ENCODE measurements around the gene PNPLA5. TPM values are rescaled to one million over a fixed set of nuclear protein-coding genes. Genes with fewer than 3 reads are reported as not detected.

The PNPLA5 gene
- total RNA-seq, 4 donors from 2014 or later = not detected

- no peak for DNase-seq
- intact Hi-C loops (cut with DNase I; ENCODE audit: low total_unique reads) = no loop called here
- Histone ChIP-seq H3K4me3 (no peak overlapping the region), H3K36me3 (no peaks in the 10 kb centered on the region), H3K27ac (no peak overlapping the region), H3K4me1 (no peaks in the 10 kb centered on the region), H3K9me3 (no peaks in the 10 kb centered on the region), H3K27me3 (peaks cover 0 to 4% of the 10 kb centered on the region in 2 donors)
- TF ChIP-seq POLR2A (IDR thresholded peaks at IDR 0.05) (no peak), CTCF (IDR thresholded peaks at IDR 0.05) (no peak)
These were observed 32.6 kb downstream of the PNPLA5 start for GRCh38 chr22:43859176-43859575.

GRCh38 chr22:43858156-43858895, 33.5 kb downstream of the PNPLA5 start:
- H3K27me3 ChIP-seq = peaks cover 0 to 4% of the 10 kb centered on the region in 2 donors
- intact Hi-C loops (cut with DNase I; ENCODE audit: low total_unique reads) = no loop called here

GRCh38 chr22:43857367-43857766, 34.4 kb downstream of the PNPLA5 start:
- no peak for TF ChIP-seq CTCF (IDR thresholded peaks at IDR 0.05)
- no peak for TF ChIP-seq POLR2A (IDR thresholded peaks at IDR 0.05)
- Histone ChIP-seq H3K4me1 (no peaks in the 10 kb centered on the region), H3K27ac (no peak overlapping the region), H3K9me3 (no peaks in the 10 kb centered on the region), H3K4me3 (no peak overlapping the region), H3K27me3 (no peaks in the 10 kb centered on the region), H3K36me3 (no peaks in the 10 kb centered on the region)
- intact Hi-C loops (cut with DNase I; ENCODE audit: low total_unique reads) = no loop called here
- no peak for DNase-seq

More at GRCh38 chr22:43858156-43858895, 33.5 kb downstream of the PNPLA5 start:
- no peak for DNase-seq
- TF ChIP-seq POLR2A (IDR thresholded peaks at IDR 0.05) = no peak
- no peak for TF ChIP-seq CTCF (IDR thresholded peaks at IDR 0.05)
- Histone ChIP-seq H3K4me3 (no peak overlapping the region), H3K36me3 (no peaks in the 10 kb centered on the region), H3K9me3 (no peaks in the 10 kb centered on the region), H3K4me1 (no peaks in the 10 kb centered on the region), H3K27ac (no peak overlapping the region)

- Histone ChIP-seq H3K36me3 (no peaks in the 10 kb centered on the region), H3K4me3 (no peak overlapping the region), H3K27ac (no peak overlapping the region), H3K9me3 (no peaks in the 10 kb centered on the region), H3K27me3 (no peaks in the 10 kb centered on the region), H3K4me1 (no peaks in the 10 kb centered on the region)
- TF ChIP-seq CTCF (IDR thresholded peaks at IDR 0.05) = no peak
- no peak for TF ChIP-seq POLR2A (IDR thresholded peaks at IDR 0.05)
- intact Hi-C loops (cut with DNase I; ENCODE audit: low total_unique reads) = no loop called here
- DNase-seq = no peak
These were observed 36.4 kb downstream of the PNPLA5 start for GRCh38 chr22:43855431-43855830.

GRCh38 chr22:43854786-43855271, 37.0 kb downstream of the PNPLA5 start:
- H3K4me1 ChIP-seq = no peaks in the 10 kb centered on the region
- intact Hi-C loops (cut with DNase I; ENCODE audit: low total_unique reads) = no loop called here
- no peak for DNase-seq
- H3K4me3 ChIP-seq = no peak overlapping the region
- H3K27ac ChIP-seq = no peak overlapping the region
- no peaks in the 10 kb centered on the region for H3K27me3 ChIP-seq
- H3K36me3 ChIP-seq = no peaks in the 10 kb centered on the region
- H3K9me3 ChIP-seq = no peaks in the 10 kb centered on the region
- TF ChIP-seq CTCF (IDR thresholded peaks at IDR 0.05) (no peak), POLR2A (IDR thresholded peaks at IDR 0.05) (no peak)
